H1 (cell line): ENCODE data around the gene ITPR1. TPM values are rescaled to one million over a fixed set of nuclear protein-coding genes. Genes with fewer than 3 reads are reported as not detected.

ENCODE experiments used
- CBX5 ChIP-seq: fragments of 300-800, 300-1000 bp; sonication (generic); IDR thresholded peaks from 2 replicates; pipeline ENCODE4 v1.7.1; 2016; ENCODE audit warnings: antibody characterized with exemption, low read length, low read depth
- CHD1 ChIP-seq: IDR thresholded peaks from 2 replicates; pipeline ENCODE4 v1.6.1; 2012; ENCODE audit warnings: low read depth, low read length, improper control_type of control experiment
- JUND ChIP-seq: IDR thresholded peaks from 2 replicates; pipeline ENCODE4 v1.6.1; 2011; ENCODE audit warnings: mild to moderate bottlenecking, improper control_type of control experiment, low read length
- RBBP5 ChIP-seq: IDR thresholded peaks from 2 replicates; pipeline ENCODE4 v1.7.1; 2012; ENCODE audit warnings: low read depth, mild to moderate bottlenecking, inconsistent platforms, low read length, moderate library complexity, borderline replicate concordance
- TAF7 ChIP-seq: optimal IDR thresholded peaks from 2 replicates; pipeline ENCODE3; 2011; ENCODE audit warnings: low read depth, mild to moderate bottlenecking, inconsistent platforms, low read length, moderate library complexity, borderline replicate concordance
- TEAD4 ChIP-seq: IDR thresholded peaks from 2 replicates; pipeline ENCODE4 v1.6.1; 2012; ENCODE audit warnings: low read depth, low read length, inconsistent platforms, mixed read lengths
- polyA plus RNA-seq, 7 experiments: library from polyadenylated mRNA; depleted of rRNA in 3 of 7; stranded (reverse) in 5 of 7; unstranded in 2 of 7; fragments of >200 nt in 5 of 7; fragments of 200-250 nt in 2 of 7; gene quantifications; 1 replicate in 5 of 7; 2 replicates in 1 of 7; 4 replicates in 1 of 7; pipeline versions ENCODE4 v1.2.1 to v1.2.3, GENCODE V29; 2011 to 2013; ENCODE audit warnings: missing spikeins in 2 of 7, mixed read lengths in 2 of 7
- total RNA-seq: library from RNA; stranded (reverse); fragmentation: NEBNext Ultra II Directional; extraction: Animal tissue kit (Norgen Biotek cat#: 25700); gene quantifications from 2 replicates; pipeline ENCODE4 v1.2.1, GENCODE V29; 2021

The ITPR1 gene
- total and polyA plus RNA-seq, 2 of the 8 experiments (the other 6 are each of a cell fraction or from before 2014, with no cell fraction given): 2.5 to 16.3 TPM

- no peak for TF ChIP-seq RBBP5
- TF ChIP-seq TAF7: no peak
- no peak for TF ChIP-seq JUND
- no peak for TF ChIP-seq CHD1
- TF ChIP-seq CBX5: no peak
- TF ChIP-seq TEAD4: no peak
Observed at GRCh38 chr3:4695846-4696245, 202.7 kb downstream of the ITPR1 start (continued).
